Tibial nerve (tissue), 4 donors: ENCODE measurements around the gene SRRD. TPM values are rescaled to one million over a fixed set of nuclear protein-coding genes. Genes with fewer than 3 reads are reported as not detected.
A peak's percentile ranks its signal among the peaks of the same experiment; 100 is the strongest.

Experiments
- DNase-seq, 2 donors: peaks; one replicate each; pipeline ENCODE4 v3.0.0-alpha.2; 2019; ENCODE audit warnings: low spot score in 2 of 2
- H3K27ac ChIP-seq, 4 donors: fragments of 200-600 bp; sonication (generic) in 3 of 4; one replicate each; pipeline ENCODE4 v1.5.1; 2017 to 2019; ENCODE audit warnings: mild to moderate bottlenecking in 1 of 4
- H3K27me3 ChIP-seq, 2 donors: fragments of 200-600 bp; sonication (generic) in 1 of 2; one replicate each; pipeline versions ENCODE4 v1.5.1 to v1.6.0; 2017 to 2019
- H3K36me3 ChIP-seq, 3 donors: fragments of 200-600 bp; sonication (generic); one replicate each; pipeline ENCODE4 v1.5.1; 2018 to 2019
- H3K4me1 ChIP-seq, 4 donors: fragments of 200-600 bp; sonication (generic) in 3 of 4; one replicate each; pipeline ENCODE4 v1.5.1; 2017 to 2019
- H3K4me3 ChIP-seq, 4 donors: fragments of 200-600 bp; sonication (generic) in 3 of 4; one replicate each; pipeline ENCODE4 v1.5.1; 2017 to 2019; ENCODE audit warnings: mild to moderate bottlenecking in 1 of 4, moderate library complexity in 1 of 4
- H3K9me3 ChIP-seq, 4 donors: fragments of 200-600 bp; sonication (generic) in 3 of 4; one replicate each; pipeline ENCODE4 v1.5.1; 2017 to 2019
- EP300 ChIP-seq, 2 donors: sonication (generic); formaldehyde crosslinking; IDR thresholded peaks; one replicate each; pipeline ENCODE4 v1.6.1; 2017; ENCODE audit warnings: antibody characterized with exemption in 2 of 2, mild to moderate bottlenecking in 1 of 2
- POLR2A ChIP-seq, 2 donors: fragments of 450-650 bp; IDR thresholded peaks; one replicate each; pipeline ENCODE4 v1.6.1; 2017; ENCODE audit warnings: antibody characterized with exemption in 2 of 2, mild to moderate bottlenecking in 2 of 2, moderate library complexity in 2 of 2
- WGBS, 2 donors: methylation state at CpG; one replicate each; pipeline ENCODE4 v1.1.5; 2018; 5-methylcytosine and 5-hydroxymethylcytosine counted together
- total RNA-seq, 4 donors: library from RNA; depleted of rRNA; stranded (reverse); fragments of >200 nt; gene quantifications; one replicate each; pipeline ENCODE4 v1.1.0, GENCODE V29; 2016
- TF ChIP-seq, protein P1 (sequence below), 5 experiments: fragments of 200-600 bp in 3 of 5; fragments of 450-650 bp in 2 of 5; sonication (generic) in 3 of 5; IDR thresholded peaks; one replicate each; pipeline ENCODE4 v1.5.1; 2016 to 2019; ENCODE audit warnings: antibody characterized with exemption in 5 of 5, mild to moderate bottlenecking in 3 of 5, moderate library complexity in 2 of 5

The SRRD gene
- total RNA-seq, 4 donors from 2014 or later = 9.0 to 17.7 (median 10.4) TPM

DNA sequence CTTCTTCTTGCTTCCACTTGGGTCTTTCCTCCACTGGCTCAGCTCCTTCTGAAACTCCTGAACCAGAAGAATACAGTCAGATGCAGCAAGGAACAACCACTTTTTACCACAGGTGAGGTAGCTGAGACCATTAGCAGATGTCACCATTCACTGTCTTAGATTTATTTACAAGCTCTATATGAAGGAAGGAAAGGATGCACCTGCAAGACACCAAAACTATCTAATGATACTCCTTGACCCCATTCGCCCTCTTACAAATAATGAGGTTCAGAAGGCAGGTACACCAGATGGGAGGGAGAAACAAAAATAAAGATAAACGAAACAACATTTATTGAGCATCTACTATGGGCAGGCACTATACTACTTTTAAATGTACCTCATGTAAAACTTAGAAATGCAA, 18.3 kb downstream of the SRRD start:
- Histone ChIP-seq H3K27ac (no peak overlapping the region), H3K4me1 (peaks cover 0 to 9% (median 0%) of the 10 kb centered on the region in 4 donors), H3K27me3 (no peaks in the 10 kb centered on the region), H3K4me3 (no peak overlapping the region), H3K36me3 (peaks cover 13 to 100% (median 47%) of the 10 kb centered on the region in 3 donors), H3K9me3 (no peaks in the 10 kb centered on the region)
- WGBS, 2 donors = 89 to 94% methylated on average over 2 of the region's 2 CpGs
- no peak for TF ChIP-seq POLR2A (IDR thresholded peaks at IDR 0.05)
- no peak for TF ChIP-seq EP300 (IDR thresholded peaks at IDR 0.05)
- DNase-seq = no peak

DNA sequence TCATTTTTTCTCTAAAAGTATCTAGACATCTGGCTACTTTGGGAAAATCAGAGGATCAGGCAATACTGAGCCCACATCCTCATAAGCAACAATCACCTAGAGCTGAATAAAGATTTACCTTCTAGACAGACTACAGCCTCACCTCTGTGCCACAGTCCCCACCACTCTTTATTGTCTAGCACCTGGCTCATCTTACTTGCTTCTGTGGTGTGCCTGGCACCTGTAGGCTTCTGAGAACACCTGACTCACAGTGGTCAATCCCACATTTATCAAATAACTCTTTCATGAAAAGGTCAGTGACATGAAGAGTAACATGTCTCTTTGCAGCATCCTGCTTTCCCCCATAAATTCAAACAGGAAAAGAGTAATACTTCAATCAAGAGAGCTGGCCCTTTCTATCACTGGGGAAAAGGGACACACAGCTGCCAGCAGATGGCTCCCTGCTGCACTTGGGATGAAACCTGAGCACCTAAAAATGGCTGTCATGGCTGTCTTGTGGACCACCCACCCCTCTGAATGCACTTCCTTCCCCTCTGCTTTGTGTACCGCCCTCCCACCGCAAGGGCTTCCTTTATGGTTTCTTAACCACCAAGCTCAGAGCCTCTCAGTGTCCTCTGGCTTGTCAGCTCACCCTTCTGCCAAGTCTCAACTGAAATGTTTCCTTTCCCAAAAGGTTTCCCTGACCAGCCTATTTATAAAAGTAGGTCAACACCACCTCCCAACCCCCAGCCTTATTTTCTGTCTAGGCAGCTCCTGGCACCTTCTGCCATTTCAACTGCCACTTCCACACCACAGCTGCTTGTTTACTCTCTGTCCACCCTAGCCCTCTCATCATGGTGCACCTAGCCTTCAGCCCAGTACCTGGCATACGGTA, 19.2 kb downstream of the SRRD start:
- 35 to 41% methylated on average over 3 of the region's 3 CpGs for WGBS, 2 donors
- Histone ChIP-seq H3K4me3 (no peak overlapping the region), H3K27me3 (no peaks in the 10 kb centered on the region), H3K36me3 (peaks cover 13 to 100% (median 43%) of the 10 kb centered on the region in 3 donors), H3K4me1 (peaks cover 0 to 9% (median 0%) of the 10 kb centered on the region in 4 donors), H3K9me3 (no peaks in the 10 kb centered on the region), H3K27ac (peak overlapping the region in 1 of 4 donors; percentile 10)
- TF ChIP-seq POLR2A (IDR thresholded peaks at IDR 0.05) = no peak
- TF ChIP-seq, protein P1, sequence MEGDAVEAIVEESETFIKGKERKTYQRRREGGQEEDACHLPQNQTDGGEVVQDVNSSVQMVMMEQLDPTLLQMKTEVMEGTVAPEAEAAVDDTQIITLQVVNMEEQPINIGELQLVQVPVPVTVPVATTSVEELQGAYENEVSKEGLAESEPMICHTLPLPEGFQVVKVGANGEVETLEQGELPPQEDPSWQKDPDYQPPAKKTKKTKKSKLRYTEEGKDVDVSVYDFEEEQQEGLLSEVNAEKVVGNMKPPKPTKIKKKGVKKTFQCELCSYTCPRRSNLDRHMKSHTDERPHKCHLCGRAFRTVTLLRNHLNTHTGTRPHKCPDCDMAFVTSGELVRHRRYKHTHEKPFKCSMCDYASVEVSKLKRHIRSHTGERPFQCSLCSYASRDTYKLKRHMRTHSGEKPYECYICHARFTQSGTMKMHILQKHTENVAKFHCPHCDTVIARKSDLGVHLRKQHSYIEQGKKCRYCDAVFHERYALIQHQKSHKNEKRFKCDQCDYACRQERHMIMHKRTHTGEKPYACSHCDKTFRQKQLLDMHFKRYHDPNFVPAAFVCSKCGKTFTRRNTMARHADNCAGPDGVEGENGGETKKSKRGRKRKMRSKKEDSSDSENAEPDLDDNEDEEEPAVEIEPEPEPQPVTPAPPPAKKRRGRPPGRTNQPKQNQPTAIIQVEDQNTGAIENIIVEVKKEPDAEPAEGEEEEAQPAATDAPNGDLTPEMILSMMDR (IDR thresholded peaks at IDR 0.05) = peak in 1 of 5 experiments; percentile 9
- no peak for DNase-seq

DNA sequence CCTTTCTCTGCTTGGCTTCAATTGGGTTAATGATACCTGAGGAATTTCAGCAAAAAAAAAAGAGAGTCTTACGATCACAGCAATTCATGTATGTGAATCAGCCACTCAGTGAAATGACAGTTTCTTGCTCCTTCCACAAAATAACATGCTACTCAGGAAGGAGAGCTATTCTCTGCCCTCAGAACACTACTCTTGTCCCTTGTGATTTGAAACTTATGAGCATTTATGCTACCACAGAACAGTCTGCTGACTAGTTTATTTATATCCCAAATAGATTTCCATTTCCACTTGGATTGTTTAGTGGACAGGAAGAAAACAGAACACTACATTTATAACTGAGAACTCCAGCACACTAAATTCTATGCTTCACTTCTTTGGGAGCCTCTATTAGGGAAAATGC, 20.1 kb downstream of the SRRD start:
- H3K36me3 ChIP-seq = peaks cover 14 to 100% (median 39%) of the 10 kb centered on the region in 3 donors
- H3K4me3 ChIP-seq = no peak overlapping the region
- no peak overlapping the region for H3K27ac ChIP-seq
- H3K27me3 ChIP-seq = no peaks in the 10 kb centered on the region
- no peak for DNase-seq
- 64 to 71% methylated on average over 1 of the region's 1 CpG for WGBS, 2 donors
- H3K9me3 ChIP-seq = no peaks in the 10 kb centered on the region
- H3K4me1 ChIP-seq = peaks cover 0 to 9% (median 0%) of the 10 kb centered on the region in 4 donors
- TF ChIP-seq EP300 (IDR thresholded peaks at IDR 0.05) (no peak), POLR2A (IDR thresholded peaks at IDR 0.05) (no peak)
- TF ChIP-seq, protein P1 (IDR thresholded peaks at IDR 0.05) = no peak

DNA sequence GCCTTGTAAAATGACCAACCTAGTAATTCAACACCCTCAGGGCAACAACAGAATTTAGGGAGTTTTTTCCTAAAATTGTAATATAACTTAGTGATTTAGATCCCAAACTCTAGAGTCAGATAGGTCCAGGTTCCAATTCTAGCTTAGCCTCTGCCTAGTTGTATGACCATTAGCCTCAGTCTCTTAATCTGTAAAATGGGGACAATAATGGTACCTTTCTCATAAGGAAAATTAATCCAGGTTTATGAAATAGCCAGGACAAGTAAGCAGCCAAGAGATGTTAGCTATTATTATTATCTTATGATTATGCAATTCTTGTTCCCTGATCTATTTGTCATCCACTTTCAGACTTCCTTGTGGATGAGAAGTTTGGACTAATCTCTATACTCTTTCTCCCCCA, 24.5 kb downstream of the SRRD start:
- no peaks in the 10 kb centered on the region for H3K27me3 ChIP-seq
- no peak overlapping the region for H3K27ac ChIP-seq
- TF ChIP-seq EP300 (IDR thresholded peaks at IDR 0.05) (no peak), POLR2A (IDR thresholded peaks at IDR 0.05) (no peak)
- TF ChIP-seq, protein P1 (IDR thresholded peaks at IDR 0.05) = no peak
- peaks cover 0 to 33% (median 16%) of the 10 kb centered on the region in 4 donors for H3K4me1 ChIP-seq
- DNase-seq = no peak
- no peaks in the 10 kb centered on the region for H3K9me3 ChIP-seq
- H3K36me3 ChIP-seq = peaks cover 14 to 76% (median 22%) of the 10 kb centered on the region in 3 donors
- no peak overlapping the region for H3K4me3 ChIP-seq

DNA sequence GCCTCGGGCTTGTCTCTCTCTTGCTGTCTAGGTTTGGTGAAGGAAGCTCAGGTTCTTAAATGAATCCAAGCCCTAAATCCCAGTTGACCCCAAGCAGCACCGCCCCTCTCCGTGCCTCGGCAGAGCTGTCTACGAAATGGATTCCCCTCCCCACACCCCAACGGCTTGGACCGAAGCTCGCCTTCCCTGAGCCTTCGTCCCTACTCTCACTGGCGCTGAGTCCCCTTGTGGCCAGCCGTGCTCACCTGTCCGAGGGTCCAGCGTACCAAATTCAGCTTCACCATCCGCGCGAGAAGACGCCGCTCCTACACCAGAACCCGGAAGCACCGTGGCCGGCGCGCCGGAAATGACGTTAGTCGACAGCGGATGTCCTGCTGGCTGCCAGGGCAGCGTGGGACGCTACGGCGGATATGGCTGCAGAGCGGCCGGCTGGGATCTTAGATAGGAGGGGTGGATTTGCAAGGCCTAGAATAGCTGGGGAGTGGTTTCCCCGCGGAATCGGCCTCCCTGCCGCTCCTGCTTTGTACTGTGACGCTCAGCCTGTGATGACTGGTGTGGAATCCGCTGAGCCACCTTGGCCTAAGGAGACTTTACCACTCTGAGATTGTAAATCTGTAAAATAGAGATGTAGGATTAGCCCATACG, 28.6 kb downstream of the SRRD start, which contains the start of gene TFIP11:
TFIP11 (minus strand) TSS at position 325 of the 645 bp plus-strand sequence. CDS start 2,201 bp downstream, outside the sequence.
- H3K27me3 ChIP-seq = no peaks in the 10 kb centered on the region
- peak within 1 kb of the TSS; percentile 74 to 91 (median 85) for H3K4me3 ChIP-seq
- peak within 1 kb of the TSS; percentile 60 to 90 (median 82) for H3K27ac ChIP-seq
- WGBS, 2 donors = 0 to 1% methylated on average over 33 to 40 of the region's 40 CpGs
- no peaks in the 10 kb centered on the region for H3K9me3 ChIP-seq
- peak; percentile 90 to 95 for DNase-seq
- H3K36me3 ChIP-seq = peaks cover 0 to 35% (median 3%) of the 10 kb centered on the region in 3 donors
- TF ChIP-seq EP300 (IDR thresholded peaks at IDR 0.05) = peak; percentile 91 to 97
- TF ChIP-seq, protein P1 (IDR thresholded peaks at IDR 0.05) = no peak
- TF ChIP-seq POLR2A (IDR thresholded peaks at IDR 0.05) = peak; percentile 40 to 53
- peaks cover 0 to 34% (median 16%) of the 10 kb centered on the region in 4 donors for H3K4me1 ChIP-seq
